ENCODE measurements around the gene PANX2.

The PANX2 gene

DNA sequence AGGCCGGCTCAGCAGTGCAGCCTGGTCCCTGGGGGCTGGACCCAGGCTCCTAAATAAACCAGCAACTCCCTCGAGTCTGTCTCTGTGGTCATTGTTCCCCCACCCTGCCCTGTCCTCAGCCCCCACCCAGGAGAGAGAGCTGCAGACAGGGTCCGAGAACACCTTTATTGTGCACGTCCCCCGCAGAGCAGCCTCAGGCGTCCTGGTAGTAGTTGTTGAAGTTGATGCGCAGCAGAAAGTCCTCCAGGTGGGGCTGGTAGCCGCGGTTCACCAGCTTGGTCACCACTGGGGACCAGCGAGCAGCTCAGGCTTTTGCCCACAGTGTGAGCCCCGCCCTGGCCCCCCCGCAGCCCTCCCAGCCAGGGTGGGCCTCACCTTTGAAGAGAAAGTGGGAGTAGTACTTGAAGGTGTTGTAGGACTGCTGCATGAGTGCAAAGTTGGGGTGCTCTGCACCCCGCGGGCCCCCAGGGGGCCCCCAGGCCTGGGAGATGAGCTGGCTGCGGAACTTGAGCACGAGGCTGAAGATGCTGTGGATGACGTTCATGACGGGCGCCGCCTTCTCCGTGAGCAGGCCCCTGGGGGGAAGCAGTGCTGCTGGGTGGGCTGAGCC is 47.1 kb downstream of the PANX2 start:
- no peak for DNase-seq

DNA sequence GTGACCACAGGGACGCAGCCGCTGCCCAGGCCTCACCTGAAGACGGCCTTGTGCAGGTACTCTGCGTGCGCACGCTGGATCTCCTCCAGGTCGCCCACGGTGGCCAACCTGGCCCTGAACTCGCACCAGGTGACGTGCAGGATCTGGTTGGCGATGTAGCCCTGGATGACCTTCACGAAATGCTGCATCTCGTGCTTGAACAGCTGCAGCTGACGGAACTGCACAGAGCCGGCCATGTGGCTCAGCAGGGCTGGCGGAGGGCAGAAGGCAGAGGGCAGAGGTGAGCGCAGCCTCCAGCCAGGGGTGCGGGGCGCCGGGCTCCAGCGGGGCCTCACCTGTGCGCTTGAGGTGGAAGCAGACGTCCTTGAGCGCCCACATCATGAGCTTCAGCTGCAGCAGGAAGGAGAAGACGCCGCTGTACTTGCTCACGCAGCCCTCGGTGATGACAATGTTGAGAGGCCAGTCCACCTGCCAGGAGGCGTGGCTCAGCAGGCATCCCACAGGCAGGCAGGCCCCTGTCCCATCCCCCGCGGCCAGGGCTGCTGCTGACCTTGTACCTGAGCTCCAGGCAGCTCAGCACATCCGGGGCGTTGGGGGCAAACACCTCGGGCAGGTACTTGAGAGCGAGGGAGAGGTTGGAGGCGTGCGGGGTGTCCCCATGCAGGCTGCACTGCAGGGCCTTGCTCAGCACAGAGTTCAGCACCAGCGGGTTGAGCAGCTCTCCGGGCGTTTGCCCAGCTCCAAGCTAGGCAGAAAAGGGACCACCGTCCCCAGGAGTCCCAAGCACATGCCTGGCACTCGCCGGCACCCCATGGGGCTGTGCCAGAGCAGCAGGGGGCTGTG is 47.8 kb downstream of the PANX2 start:
- DNase-seq = no peak

DNA sequence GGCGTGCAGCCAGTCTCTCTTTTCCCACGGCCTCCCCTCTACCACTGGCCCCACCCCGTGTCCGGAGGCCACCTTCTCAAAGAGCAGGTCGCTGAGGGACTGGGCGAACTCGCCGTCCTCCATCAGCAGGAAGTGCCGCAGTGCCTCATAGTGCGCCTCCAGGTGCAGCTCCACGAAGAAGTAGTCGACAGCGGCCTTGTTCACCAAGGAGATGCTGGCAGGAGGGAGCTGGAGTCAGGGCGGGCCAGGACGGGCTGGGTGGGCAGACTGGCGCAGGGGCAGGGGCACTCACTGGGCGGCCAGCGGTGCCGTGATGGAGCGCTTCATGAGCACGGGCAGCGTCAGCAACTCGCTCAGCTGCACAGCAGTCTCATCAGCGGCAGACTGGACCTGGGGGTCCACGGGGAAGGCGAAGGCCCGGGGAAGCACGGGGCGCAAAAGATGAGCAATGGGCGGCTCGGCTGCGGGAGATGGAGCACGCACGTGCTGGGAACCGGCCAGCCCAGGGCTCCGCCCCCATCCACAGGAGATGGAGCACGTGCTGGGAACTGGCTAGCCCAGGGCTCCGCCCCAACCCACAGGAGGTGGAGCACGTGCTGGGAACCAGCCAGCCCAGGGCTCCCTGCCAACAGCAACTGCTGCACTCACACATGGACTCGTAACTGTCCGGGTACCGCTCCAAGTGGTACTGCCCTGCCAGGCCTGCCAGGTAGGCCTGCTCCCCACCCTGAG is 48.6 kb downstream of the PANX2 start:
- no peak for DNase-seq

DNA sequence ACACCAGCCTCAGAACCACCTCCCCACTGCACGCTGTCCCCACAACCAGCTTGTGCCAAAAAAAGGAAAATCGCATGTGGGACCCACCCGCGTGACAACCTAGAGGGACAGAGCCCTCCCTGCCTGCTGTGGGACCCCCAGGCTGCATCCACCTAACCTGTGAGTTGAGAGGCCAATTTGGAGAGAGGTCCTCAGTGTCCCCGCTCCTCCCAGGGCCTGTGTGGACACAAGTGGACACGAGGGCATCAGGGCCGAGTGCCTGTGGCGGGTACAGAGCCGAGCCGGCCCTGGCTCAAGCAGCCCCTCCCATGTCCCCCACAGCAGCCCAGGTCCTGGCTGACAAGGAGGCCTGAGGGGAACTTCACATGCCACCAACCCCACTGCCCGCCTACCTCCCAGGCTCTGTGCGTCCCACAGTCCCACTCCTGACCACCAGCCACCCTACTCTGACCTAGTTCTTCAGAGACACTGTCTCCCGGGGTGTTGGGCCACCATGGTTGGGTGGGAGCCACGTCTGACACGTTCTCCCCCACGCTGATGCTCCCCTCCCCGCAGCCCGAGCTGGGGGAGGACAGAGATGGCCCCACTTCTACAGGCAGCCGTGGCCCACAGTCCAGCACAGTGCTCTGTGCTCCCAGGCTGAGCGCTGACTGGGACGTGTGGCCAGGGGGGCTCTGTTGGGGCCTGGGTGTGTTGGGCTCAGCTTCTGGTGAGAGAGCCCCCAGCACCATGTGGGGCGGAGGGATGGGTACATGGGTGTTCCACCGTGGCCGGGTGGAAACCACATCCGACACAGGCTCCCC is 49.5 kb downstream of the PANX2 start:
- no peak for DNase-seq

DNA sequence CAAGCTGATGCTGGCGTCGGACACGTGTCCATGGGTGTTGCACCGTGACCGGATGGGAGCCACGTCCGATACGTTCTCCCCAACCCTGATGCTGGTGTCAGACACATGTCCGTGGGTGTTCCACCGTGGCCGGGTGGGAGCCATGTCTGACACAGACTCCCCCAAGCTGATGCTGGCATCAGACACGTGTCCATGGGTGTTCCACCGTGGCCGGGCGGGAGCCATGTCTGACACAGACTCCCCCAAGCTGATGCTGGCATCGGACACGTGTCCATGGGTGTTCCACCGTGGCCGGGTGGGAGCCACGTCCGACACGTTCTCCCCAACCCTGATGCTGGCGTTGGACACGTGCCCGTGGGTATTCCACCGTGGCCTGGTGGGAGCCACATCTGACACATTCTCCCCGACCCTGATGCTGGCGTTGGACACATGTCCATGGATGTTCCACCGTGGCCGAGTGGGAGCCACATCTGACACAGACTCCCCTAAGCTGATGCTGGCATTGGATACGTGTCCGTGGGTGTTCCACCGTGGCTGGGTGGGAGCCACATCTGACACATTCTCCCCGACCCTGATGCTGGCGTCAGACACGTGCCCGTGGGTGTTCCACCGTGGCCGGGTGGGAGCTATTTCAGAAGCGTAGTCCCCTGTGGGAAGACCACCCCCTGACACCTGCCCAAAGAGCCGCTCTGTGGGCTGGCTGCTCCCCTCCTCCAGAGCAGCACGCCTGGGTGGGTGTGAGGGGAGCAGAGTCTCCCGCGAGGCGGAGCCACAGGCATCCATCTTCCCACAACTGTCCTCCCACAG is 50.3 kb downstream of the PANX2 start:
- DNase-seq = no peak

DNA sequence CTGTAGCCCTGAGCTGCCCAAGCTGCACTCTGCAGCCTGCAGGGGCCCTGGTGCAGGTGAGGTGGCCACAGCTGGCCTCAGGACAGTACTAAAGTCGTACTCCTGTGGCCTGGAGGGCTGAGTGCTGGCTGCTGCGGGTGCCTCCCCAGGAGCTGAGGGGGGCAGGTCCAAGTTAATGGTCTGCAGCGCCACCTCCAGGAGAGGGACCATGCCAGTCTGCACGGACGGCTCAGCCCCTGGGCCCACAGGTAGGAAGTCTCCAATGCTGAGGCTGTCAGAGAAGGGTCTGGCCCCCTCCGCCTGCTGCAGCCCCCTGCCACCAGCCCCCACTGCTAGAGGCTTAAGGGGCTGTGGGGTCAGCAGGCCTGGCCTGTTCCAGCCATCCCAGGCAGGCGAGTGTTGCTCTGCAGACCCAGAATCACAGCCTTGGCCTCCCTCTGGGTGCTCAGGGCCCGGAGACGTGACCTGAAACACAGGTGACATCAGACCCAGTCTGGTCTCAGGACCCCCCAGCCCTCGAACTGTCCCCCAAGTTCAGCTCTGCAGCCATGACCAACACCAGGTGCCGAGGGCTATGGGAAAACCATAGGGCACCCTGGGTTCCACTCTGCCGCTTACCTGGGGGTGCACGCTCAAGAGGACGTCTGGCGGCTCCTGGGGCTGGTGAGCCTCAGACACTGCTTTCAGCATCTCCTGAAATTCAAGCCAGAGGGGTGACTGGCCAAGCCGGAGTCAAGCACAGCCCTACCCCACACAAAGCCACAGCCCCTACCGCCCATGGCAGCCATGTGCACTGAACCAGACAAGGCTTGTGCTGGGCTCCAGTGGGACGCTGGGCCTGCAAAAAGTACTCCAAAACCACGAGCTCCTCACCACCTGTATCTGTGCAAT is 51.1 kb downstream of the PANX2 start:
- no peak for DNase-seq

DNA sequence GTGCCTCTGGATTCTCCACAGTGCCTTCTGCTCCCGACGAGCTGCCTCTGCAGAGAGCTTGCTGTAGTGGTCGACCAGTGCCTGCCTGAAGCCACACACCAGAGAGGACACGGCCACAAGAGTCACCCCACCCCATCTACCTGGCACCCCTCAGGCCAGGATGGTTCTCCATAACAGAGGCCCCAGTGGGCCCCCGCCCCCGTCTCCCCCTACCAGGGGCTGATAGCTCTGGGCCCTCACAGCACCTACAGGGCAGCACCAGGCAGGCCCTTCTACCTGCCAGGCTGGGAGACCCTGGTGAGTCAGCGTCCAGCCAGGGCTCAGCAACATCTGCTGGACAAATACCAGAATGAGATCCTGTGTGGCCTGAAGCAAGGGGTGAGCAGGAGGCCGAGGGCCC is 52.0 kb downstream of the PANX2 start:
- no peak for DNase-seq

DNA sequence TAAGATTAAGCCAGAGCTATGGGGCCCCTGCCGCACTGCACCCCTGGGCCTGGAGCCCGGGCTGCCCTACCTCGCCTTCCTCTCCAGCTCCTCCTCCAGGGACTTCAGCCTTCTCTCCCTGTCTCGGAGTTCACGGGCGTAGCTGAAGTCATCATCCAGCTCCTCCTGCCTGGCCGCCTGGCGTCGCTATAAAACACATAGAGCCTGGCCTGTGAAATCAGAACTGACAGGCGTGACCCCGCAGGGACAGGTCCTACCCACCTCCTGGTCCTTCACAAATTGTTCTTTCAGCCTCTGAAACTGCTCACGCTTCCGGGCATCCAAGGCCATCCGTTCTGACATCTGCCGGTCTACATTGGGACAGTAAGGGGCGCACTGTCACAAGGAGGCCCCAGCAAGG is 53.5 kb downstream of the PANX2 start:
- DNase-seq = no peak

DNA sequence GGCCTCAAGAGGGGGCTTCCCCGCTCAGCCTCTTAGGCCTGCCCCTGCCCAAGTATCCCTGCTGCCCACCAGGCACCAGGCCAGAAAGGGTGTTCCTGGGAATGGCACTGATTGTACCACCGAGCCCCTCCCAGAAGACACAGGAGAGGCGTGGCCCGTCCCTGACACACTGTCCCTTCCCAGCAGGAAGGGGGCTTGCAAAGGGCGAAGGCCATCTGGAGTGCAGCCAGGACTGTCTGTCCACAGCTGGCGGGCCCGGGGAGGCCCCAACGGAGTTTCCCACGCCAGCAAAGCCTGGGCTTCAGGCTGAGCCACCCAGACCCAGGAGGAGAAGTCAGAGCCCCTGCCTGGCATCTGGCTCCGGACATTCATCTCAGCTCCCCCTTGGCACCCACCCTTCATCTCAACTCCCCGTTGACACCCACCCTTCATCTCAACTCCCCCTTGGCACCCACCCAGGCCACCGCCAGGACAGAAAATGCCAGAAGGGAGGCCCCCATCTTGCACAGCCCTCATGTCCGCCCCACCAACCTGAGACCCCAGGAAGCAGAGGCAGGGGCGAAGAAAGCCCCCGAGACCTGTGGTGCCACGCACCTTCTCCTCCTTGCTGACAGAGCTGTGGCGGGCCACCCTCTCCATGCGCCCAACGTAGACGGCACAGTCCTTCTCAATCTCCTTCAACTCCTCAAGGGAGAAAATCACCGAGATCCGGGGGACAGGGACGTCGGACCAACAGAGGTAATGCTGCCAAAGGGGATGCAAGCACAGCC is 54.9 kb downstream of the PANX2 start:
- no peak for DNase-seq

DNA sequence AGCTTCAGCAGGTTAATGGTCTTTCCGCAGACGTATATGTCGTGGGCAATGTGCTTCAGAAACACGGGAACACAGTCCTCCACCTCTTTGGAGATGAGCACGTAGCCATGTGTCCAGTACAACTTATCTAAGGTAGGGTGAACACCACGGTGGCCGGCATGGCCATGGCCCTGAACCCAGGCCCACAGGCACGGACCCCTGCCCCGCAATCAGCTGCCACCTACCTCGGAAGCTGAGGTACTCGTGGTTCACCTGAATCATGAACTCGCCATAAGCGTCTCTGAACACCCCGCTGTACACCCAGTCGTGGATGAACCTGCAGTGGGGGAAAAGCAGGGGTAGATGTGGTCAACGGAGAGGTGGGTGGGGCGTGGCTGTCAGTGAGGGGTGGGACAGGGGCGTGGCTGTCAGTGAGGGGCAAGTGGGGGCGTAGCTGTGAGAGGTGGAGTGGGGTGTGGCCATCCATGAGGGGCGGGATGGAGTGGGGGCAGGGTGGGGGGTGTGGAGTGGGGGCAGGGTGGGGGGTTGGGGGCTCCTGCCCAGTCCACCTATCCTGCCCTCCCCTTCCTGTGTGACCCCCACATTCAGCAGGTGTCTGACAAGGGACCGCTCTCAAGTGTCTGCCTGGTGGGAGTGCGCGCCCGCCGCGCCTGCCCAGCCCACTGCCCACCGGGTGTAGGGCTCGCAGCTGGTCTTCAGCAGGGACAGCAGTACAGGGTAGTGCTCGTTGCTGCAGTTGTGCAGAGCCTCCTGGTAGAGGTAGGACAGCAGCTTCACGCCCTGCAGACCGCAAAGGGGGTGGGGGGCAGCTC is 55.7 kb downstream of the PANX2 start:
- DNase-seq = no peak

DNA sequence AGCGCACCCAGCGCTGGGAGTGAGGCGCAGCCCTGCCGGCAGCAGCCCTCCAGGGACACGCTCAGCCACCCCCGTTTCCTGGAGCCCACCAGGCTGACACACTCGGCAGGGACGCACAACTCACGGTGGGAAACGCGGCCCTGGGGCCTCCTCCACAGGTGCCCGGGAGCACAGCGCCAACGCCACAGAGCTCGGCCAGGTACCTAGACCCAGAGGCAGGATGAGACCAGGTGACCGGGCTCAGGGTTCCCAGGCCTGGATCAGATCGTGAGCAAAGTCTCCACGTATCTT is 56.3 kb downstream of the PANX2 start:
- no peak for DNase-seq

DNA sequence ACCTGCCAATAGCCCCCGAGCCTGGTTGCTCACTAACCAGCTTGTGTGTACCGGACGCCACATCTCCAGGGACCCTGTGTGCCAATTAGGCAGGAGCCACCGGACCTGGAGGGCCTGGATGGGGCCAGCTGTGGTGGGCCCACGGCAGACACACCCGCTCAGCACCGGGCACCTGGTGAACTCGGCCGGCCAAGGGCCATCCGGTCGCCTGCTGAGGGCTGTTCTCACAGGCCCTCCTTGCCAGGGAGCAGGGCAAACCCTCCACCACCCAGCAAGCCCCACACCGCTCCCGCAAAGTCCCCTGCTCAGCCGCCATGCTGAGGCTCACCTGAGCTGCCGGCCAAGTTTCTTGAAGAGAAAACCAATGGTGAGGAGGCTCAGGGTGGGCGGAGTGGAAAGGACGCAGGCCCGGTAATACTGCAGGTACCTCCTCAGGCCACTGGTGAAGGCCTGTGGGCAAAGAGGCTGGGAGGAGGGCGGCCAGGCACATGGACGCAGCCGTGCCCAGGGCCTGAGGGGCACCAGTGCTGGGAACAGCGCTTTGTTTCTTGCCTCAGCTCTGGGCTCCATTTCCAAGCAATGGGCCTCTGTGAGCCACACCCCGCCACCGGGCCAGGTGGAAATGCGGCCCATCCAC is 57.2 kb downstream of the PANX2 start:
- no peak for DNase-seq

DNA sequence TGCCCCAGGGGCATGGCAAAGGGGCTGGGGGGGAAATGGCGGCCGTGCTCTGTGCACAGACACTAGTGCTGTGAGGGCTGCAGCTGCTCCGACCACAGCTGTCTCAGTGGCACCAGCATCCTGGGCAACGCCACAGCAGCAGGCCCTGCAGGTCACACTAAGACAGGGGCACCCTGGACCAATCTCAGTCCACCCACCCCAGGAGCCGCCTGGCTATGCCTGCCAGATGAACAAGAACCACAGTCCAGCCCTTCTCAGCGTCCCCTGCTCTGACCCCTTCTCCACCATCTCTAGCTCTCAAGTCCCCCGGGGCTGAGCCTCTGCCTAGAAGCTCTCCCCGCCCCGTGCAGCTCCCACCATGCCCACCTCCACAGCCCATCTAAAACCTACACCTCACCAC is 57.8 kb downstream of the PANX2 start:
- DNase-seq = no peak

DNA sequence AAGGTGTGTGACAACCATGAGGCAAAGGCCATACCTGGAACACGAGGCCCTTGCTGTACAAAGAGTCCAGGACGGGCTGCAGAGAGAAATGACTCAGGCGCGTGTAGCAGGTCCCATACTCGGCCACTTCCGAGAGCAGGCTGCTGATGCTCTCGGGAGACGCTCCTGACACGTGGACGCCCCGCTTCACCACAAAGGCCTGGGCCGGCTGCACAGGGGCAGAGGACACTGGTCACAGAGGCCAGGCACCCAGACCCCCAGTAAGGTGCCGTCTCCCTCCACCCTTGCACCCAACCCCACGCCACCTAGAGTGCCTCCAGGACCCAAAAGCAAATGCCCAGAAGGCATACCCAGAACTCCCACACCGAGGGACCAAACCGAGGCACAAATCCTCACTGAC is 58.8 kb downstream of the PANX2 start:
- no peak for DNase-seq
